ENCODE measurements around the gene NUP214.
A peak's percentile ranks its signal among the peaks of the same experiment; 100 is the strongest.
"Not testable (repeated sequence)": the region's sequence is repeated elsewhere in the genome, so short reads cannot be mapped to it uniquely, and the experiment has no call there.

Gene NUP214

DNA sequence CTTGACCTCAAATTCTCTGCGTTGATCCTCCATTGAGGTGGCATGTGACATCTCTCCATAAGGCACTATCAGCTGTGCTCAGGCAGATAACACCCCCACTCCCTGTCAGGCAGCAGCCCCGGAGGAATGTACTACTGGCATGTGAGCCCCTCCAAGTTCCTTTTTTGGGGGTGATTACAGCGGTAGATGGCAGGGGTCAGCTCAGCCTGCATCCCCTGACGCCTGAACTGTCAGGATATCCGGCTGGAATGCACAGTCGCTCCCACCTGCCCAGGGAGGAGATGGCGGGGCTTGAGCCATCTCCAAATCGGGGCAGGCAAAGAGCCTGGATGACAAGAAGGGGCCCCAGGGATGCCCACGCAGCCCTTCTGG is 110.1 kb downstream of the NUP214 start:
- DNase-seq = no peak

DNA sequence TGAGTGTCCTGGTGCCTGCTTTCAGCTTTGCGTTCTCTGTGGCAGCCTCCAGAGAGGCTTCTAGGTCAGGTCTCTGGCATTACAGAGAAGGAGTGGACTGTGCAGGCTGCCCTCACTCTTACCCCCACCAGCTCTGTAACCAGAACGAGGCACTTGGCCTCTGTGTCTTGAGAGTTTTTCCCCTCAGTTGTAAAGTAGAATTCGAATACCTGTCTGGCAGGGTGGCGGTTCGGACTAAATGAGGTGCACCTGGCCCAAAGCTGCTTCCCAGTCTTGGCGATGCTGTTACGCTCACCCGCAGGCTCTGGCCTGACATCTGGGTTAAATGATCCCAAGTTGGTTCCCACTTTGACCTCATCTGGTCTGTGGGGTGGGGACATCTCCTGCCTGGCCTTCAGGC is 110.8 kb downstream of the NUP214 start:
- DNase-seq = no peak

DNA sequence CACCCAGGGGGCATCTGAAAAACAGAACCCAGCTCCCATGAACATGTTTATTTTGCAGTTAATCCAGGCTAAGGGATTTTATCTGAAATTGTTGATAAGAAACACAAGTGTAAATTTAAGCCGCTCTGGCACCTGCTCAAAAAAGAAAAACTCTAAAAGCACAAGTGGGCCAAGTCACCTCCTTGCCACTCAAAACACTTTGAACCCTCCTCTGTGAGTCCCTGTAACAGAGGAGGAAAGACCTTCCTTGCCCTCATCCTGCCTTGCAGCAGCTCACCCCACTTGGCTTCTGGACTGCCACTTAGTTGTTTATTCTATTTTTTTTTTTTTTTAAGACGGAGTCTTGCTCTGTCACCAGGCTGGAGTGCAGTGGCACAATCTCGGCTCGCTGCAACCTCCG is 111.4 kb downstream of the NUP214 start:
- no peak for DNase-seq

DNA sequence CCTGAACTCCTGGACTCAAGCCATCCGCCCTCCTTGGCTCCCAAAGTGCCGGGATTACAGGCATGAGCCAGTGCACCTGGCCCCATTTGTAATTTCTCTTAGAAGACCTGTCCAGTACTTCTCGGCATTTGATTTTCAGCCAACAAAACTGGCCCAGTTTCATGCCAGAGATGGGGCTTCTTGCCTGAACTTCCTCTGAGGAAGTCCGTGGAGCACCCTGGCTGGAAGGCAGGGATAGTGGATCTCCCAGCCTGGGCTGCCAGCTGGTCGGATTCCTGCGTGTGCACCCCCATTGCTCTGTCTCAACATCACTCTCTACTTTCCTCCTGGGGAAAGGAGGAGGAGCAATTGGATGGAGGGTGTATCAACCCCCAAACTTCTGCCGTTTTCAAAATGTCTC is 111.9 kb downstream of the NUP214 start:
- no peak for DNase-seq

DNA sequence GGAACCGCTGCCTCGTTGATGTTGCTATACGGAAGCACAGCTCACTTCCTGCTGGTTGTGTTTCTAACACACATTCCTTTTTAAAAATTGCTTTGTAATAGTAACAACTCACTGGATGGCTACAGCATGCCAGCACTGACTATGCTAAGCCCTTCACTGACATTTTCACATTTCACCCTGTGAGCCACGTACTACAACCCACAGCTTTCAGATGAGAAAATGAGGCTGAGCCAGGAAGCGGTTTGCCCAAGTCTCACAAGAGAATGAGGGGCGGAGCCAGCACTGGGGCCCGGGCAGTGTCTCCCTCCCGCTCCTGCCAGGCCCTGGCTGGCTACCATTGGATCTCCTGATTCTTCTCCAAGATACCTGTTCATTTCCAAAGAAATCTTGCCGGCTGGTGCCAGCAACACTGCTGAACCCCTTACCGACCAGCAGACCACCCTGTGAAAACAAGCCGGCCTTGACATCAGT is 112.6 kb downstream of the NUP214 start:
- peak; percentile 91 to 94 for DNase-seq

DNA sequence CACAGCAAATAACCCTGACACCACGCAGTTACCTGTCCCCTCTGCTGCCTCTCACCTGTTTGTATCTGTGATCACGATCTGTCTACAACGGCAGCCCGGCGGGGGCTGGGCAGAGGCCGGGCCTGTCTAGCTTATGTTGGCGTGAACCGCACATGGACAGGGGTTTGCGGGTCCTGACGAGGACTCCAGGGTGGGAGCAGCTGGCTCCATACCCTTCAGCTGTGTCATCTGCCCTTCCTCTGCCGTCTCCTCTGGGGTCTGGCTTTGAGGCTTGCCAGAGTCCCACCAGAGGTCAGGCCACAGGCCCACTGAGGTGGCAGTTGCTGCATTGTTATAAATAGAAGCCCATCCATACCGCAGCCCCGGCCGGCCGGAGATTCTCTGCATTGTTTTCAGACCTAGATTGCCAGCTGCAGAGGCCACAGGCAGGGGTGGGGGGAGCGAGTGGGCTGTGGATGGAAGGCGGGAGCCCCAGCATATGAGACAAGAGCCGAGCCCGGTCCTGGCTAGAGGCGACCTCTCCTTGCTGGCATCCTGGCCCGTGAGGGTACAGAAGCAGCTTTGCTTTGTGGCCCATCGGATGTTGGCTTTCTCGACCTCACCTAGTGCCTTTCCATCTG is 113.1 kb downstream of the NUP214 start:
- DNase-seq = no peak

DNA sequence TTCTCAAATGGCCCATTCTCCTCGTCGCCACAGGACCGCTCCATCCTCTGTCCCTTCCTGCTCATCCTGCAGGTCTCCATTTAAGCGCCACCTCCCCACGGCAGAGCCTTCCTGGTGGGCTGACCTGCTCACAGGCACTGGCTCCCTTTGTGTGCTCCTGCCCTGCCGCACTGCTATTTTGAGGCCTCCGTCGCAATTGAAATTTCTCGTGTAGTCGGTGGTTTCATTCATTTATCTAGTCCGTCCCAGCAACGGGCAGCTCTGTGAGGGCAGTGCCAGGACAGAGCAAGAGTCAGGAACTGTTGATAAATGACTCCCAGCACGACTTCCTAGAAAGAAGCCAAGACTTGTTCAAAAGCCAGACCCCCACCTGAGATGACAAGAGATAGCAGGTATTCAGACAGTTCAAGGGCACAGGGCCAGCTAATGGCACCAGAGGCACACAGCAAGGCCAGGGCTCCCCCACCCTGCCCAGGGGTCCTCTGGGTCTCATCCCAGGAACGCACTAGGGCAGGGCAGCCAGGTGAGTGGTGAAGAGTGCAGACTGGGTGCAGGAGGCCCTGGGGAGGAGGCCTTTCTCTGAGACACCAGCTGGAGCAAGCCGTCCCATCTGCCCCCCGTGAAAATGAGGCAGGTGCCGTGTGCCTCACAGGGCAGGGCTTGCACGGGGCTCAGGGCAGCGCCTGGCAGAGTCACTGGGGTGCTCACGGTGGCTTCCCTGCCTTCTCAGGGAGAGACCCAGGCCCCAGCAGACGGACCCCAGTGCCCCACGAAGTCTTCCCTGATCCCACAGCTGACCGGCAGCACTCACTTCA is 114.0 kb downstream of the NUP214 start:
- no peak for DNase-seq

DNA sequence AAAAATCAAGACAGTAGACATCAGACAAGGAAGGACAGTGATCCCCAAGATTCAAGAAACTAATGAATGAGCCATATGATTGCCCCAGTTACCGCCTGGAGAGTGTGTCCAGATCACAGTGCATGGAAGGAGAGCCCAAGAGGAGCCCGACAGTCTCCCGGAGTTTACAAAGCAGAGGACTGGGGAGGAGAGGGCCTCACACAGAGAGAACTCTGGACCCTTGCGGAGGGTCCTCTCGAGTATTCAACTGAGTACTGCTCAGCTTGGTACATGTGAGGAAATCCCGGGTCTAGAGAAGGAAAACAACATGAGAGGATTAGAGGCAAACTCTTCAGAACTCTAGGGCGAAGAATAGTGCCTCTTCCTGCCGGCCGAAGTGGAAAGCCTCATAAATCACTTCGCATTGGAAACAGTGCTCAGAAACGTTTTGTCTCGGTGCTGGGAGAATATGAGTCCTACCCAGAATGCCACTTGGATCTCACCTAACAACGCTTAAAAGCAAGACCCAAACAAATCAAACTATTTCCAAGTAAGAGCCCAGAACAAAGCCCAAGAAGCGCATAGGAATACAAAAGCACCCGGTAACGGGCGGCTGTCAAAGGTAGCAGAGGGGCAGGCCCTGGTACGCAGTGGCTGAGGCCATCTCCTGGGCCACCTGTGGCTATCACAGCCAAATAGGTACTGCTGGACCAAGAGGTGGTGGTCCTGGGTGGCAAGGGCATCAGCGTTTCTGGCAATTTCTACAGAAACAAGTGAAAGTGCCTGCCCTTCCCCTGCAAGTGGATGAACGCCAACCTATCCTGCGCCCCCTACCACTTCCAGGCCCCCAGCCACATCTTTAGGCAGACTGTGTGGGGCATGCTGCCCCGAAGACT is 114.9 kb downstream of the NUP214 start:
- no peak for DNase-seq

DNA sequence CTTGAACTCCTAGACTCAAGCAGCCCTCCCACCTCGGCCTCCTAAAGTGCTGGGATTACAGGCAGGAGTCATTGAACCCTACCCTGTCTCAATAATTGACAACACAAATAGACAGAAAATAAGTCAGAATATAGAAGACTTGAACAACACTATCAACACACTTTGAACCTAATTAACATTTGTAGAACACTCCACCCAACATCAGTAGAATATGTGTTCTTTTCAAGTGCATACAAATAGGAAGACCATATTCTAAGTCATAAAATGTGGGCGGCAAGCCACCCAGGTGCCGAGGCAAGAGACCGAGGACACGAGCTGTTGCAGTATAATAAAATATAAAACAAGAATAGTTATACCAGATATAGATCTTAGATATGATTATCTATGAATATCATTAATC is 118.9 kb downstream of the NUP214 start:
- DNase-seq = not testable (repeated sequence)

DNA sequence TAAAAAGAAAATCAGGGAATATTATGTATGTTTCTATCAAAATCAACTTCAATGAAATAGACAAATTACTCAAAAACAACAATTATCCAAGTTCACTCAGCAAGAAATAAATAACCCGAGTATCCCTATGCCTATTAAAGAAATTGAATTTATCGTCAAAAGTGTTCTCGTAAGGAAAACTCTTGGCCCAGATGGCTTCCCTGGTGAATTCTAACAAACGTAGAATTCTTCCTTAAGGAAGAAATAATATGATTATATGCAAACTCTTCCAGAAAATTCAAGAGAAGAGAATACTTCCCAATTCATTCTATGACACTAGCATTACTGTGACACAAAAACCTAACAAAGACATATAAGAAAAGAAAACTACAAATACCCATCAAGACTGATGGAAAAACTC is 121.2 kb downstream of the NUP214 start:
- no peak for DNase-seq

DNA sequence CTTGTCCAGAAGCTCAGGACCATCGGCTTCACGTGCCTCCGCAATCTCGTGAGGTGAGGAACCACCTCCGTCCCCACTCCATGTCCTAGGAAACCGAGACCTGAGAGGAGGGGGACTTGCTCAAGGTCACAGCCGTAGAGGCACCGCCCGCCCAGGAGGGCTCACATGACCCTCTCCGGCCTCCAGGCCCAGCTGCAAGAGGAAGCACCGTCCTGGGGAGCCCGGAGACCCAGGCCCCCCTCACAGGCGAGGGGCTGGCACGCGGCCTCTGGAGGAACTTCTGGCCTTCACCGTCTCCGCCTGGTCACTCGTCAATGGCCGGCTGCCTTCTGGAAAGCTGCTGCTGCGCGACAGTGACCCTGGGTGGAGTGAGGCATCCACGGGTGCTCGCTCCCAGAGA is 126.7 kb downstream of the NUP214 start:
- DNase-seq = no peak

DNA sequence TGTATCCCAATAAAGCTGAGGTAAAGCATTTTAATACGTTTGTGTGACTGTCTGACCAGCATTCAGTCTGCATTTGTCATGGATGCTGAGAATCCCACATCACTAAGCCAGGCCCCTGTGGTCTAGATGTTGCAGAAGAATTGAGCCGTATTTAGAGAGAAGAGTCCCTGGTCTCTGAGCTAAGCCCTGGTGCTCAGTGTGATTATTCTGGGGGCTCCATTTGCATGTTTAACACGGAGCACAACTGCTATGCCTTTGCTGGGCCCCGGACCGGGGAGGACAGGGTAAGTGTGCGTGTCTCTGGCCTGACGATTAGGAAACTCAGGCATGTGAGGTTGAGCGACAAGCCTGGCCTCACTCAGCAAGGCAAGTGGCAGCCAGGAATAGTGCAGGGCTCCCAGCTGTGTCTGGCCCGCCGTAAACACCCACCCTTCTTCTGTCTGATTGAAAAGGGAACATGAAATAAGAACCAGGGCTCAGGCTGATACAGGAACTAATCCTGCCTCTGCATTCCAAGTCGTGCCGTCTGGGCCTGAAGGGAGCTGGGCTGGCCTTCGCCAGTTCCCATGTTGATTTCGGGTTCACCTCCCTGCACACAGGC is 128.6 kb downstream of the NUP214 start:
- DNase-seq = no peak

DNA sequence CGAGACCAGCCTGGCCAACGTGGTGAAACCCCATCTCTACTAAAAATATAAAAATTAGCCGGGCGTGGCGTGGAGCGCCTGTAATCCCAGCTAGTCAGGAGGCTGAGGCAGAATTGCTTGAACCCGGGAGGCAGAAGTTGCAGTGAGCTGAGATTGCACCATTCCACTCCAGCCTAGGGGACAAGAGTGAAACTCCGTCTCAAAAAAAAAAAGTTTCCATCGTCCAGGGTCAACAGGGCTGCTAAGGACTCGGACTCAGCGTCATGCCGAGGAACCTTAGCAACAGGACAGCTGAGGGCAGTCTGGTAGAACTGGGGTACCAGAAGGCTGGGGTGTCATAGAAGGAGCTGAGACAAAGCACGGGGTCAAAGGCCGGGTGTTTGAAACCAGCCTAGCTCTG is 129.2 kb downstream of the NUP214 start:
- no peak for DNase-seq

DNA sequence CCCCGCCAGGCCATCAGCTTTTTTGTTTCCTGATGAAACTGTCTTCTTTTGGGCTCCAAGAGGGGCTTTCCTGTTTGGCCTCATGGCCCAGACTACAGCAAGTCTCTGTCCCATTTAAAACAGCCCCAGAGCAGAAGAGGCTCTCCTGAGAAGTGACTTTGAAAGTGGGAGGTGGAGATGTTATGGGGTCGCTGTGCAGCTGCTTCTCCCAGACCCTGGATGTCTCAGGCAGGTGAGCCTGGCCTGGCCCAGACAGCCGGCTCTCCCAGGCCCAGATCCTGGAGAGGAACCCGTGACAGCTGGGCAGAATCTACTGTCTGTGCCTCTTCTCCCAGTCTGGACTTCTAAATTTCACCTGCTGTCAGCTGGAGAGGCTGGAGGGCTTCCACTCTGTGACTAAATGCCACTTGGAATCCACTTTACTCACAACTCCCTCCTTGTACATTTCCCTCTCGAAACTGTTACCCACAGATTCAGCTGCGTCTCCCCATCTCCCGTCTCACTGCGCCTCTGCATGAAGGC is 130.4 kb downstream of the NUP214 start:
- DNase-seq = no peak

DNA sequence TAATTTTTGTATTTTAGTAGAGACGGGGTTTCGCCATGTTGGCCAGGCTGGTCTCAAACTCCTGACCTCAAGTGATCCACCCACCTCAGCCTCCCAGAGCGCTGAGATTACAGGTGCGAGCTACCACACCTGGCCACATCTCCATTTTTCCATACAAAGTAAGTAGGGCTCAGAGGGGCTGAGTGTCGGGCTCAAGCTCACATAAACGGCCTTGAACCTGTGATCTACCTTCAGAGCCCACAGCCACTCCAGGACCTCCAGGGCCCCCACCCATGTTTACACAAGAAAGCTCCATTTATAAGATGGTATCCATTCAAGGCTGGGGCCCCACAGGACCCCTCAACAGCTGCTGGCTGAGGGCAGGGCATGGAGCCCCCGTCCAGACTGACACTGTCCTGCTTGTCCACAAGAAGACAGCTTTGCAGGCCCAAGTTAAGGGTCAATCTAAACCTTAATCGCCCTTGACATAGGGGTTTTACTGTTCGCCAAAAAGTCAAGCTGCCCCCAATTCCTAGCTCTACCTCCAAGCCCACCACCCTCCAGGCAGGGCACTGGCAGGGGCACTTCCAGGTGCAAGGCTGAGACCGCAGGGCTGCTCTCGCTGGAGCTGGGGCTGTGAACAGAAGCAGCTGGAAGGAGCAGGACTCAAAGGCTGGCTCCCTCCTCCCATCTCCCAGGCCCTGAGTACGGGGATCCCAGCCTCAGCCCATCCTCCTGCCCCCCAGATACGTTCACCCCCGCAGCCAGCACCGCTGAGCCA is 132.1 kb downstream of the NUP214 start:
- no peak for DNase-seq

DNA sequence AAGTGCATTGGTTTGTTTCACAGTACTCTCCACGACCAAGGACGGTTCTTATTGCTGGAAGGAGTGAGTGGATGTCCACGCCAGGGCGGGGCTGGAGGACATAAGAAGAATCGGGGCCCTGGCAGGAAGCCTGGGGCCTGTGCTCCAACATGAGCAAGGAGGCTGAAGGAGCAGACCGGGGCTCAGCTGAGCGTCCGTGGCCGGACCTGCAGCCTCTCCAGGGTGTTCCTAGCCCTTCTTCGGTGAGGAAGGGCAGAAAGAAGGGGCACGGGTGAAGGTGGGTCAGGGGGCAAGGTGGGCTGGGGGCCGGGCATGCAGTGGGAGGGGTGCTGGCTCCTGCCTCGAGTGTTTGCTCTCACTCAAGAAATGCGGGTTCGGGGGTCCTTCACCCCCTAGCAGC is 132.8 kb downstream of the NUP214 start:
- DNase-seq = no peak

DNA sequence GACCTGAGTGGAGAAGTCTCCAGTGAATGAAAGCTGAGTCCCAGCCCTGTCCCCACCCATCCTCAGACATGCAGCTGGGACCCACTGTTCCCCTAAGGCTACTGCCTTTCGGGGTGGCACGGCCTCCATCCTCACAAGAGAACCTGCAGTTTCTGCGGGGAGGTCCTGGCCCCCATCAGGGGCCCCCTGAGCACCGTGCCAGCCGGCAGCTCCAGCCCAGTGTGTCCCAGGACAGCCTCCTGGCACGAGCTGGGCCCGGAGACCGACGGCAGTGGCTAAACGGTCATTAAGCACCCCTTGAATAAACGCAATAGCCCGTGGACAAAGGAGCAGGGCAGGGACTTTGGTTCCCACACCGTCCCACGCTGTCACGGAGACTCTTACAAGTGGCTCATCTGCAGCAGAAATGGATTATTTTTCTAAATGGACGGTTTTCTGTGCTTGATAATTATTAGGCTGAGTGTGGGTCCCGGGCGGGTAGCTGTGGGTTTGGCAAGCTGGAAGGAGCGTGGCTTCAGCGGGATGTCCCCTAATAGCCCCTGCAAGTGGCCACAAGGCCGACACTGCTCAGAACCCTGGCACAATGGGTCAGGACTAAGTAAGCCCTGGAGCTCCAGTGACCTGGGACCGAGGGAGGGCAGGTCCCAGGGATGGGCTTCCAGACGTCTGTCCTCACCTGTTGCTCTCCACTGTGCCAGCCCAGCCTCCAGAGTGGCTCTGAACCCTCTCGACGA is 133.5 kb downstream of the NUP214 start:
- DNase-seq = no peak

DNA sequence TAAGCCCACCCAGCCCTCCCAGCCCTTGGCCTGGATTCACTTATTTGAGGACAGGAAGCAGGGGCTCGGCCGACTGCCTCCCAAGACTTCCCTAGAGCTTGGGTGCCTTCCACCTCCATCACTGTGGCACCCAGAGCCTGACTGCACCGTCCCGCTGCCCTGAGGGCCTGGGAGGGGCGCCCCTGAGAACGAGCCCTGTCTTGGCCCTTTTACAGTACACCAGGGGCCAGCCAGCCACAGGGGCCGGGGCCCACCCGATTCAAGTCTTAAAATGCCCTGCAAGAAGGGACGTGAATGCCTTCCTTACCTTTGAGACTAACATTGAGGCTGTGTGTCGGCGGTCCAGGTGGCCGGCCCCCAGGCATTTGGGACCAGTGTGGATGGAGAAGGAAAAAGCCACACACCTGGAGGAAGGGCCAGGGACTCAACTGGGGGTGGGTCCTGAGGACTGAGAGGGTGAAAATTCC is 134.1 kb downstream of the NUP214 start:
- DNase-seq = no peak

DNA sequence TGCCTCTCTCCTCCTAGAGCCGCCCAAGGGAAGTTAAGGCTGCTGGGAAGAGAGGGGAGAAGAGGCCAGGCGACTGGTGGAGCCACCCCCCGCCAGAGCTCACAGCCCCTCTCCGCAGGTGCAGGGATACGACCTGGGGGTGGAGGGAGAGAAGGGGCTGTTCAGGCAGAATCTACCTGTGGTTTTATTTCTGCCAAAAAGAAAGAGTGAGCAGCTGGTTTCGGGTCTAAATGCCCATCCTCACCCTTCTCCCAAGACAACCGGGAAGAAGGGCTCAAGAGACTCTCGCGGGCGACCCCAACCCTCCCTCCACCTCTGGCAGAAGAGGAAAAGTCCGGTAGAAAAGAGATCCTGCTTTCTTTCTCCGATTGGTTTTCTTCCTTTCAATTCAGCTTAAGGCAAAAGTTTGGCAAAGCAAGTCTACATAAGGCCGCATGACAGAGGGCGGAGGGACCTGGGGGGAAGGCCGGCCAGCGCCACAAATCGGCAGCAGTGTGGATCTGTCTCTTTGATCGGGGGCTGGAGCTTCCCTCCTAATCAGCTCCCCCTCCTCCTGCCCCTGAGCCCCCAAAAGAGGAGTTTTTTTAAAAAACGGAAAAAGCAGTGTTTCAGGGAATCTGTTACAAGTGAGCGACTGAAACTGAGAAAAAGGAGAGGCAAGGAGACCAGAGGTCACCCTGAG is 134.7 kb downstream of the NUP214 start:
- no peak for DNase-seq

DNA sequence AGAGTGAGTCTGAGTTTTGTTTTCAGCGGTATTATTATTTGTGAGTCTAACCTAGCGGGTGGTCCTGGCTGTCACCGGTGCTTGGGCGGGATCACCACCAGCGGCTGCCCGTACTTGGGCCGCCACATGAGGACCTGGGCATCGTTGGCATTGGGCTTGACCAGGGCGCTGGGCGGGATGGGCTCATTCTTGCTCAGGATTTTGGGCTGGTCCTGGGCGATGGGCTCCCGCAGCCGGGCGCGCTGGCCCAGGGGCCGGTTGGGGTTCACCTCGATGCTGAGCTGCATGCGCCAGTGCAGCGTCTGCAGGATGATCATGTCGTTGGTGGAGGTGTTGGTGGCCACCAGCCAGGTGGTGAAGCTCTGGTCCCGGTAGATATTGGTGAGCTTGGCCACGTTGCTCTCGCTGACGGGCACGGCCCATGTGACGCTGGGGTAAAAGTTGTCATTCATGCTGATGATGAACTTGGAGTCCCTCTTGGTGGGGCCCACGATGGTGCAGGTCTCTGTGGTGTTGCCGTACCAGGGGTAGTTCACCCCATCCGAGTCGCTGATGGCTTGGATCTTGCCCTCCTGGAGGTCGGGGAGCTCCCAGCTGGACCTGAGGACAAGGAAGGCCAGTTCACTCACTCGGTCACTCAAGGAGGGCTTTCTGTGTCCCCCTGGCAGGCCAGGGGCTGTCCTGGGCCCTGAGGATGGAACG is 135.5 kb downstream of the NUP214 start:
- no peak for DNase-seq

All from activated CD4-positive, alpha-beta T cell treated with anti-CD3 and anti-CD28 coated beads, Interleukin-2, amount 50 U/mL, for 48 hours (primary cell).